Neural progenitor cell (in vitro differentiated cells): ENCODE data around the gene TM9SF4. TPM values are rescaled to one million over a fixed set of nuclear protein-coding genes. Genes with fewer than 3 reads are reported as not detected.

Experiments
- DNase-seq: peaks from one replicate; pipeline ENCODE4 v3.0.0-alpha.2; 2016; ENCODE audit warnings: low spot score
- H2AFZ ChIP-seq: fragments of 200-600 bp; sonication (generic); replicated peaks from 2 replicates; pipeline ENCODE4 v1.6.1; 2016; ENCODE audit warnings: antibody characterized with exemption
- H3F3A ChIP-seq: fragments of 200-600 bp; sonication (generic); 2 replicates; pipeline ENCODE4 v1.6.1; 2016; ENCODE audit warnings: antibody characterized with exemption, low read depth
- H3K27ac ChIP-seq: fragments of 200-600 bp; sonication (generic); 2 replicates; pipeline ENCODE4 v1.5.1; 2016; ENCODE audit warnings: mild to moderate bottlenecking
- H3K27me3 ChIP-seq: fragments of 200-600 bp; sonication (generic); 2 replicates; pipeline ENCODE4 v1.6.1; 2016; ENCODE audit warnings: mild to moderate bottlenecking, moderate library complexity
- H3K36me3 ChIP-seq: fragments of 200-600 bp; sonication (generic); 2 replicates; pipeline ENCODE4 v1.5.1; 2016
- H3K4me1 ChIP-seq: fragments of 200-600 bp; sonication (generic); 2 replicates; pipeline ENCODE4 v1.6.1; 2016; ENCODE audit warnings: mixed run types
- H3K4me2 ChIP-seq: fragments of 200-600 bp; sonication (generic); 2 replicates; pipeline ENCODE4 v1.6.1; 2016
- H3K4me3 ChIP-seq: fragments of 200-600 bp; sonication (generic); 2 replicates; pipeline ENCODE4 v1.5.1; 2016
- H3K79me2 ChIP-seq: fragments of 200-600 bp; sonication (generic); 2 replicates; pipeline ENCODE4 v1.6.1; 2016; ENCODE audit warnings: low read depth
- H3K9ac ChIP-seq: fragments of 200-600 bp; sonication (generic); 2 replicates; pipeline ENCODE4 v1.6.1; 2016
- H3K9me3 ChIP-seq: fragments of 200-600 bp; sonication (generic); 2 replicates; pipeline ENCODE4 v1.5.1; 2016; ENCODE audit warnings: low read depth
- H4K20me1 ChIP-seq: fragments of 200-600 bp; sonication (generic); 2 replicates; pipeline ENCODE4 v1.6.1; 2016; ENCODE audit warnings: low read depth
- H3K27ac Mint-ChIP-seq: 3 replicates; pipeline ENCODE4 v1.8.0; 2021; ENCODE audit warnings: mixed read lengths
- H3K27me3 Mint-ChIP-seq: 2 replicates; pipeline ENCODE4 v1.8.0; 2022; ENCODE audit warnings: low read depth, mild to moderate bottlenecking, inconsistent platforms, moderate library complexity, mixed read lengths; ENCODE audit not compliant: insufficient read depth
- H3K36me3 Mint-ChIP-seq: 3 replicates; pipeline ENCODE4 v1.8.0; 2021; ENCODE audit warnings: mixed read lengths
- H3K4me1 Mint-ChIP-seq: 3 replicates; pipeline ENCODE4 v1.8.0; 2021; ENCODE audit warnings: mixed read lengths
- H3K4me3 Mint-ChIP-seq: 3 replicates; pipeline ENCODE4 v1.8.0; 2021; ENCODE audit warnings: mild to moderate bottlenecking, moderate library complexity, mixed read lengths
- H3K9me3 Mint-ChIP-seq: 3 replicates; pipeline ENCODE4 v1.8.0; 2020; ENCODE audit warnings: mixed read lengths
- EZH2 ChIP-seq: fragments of 200-600 bp; sonication (generic); IDR thresholded peaks from 2 replicates; pipeline ENCODE4 v1.6.1; 2017; ENCODE audit warnings: antibody characterized with exemption, mild to moderate bottlenecking, moderate library complexity
- EZH2phosphoT487 ChIP-seq: fragments of 200-600 bp; sonication (generic); IDR thresholded peaks from 2 replicates; pipeline ENCODE4 v1.6.1; 2017; ENCODE audit warnings: antibody characterized with exemption
- total RNA-seq: library from RNA; depleted of rRNA; stranded (reverse); fragments of >200 nt; gene quantifications from 2 replicates; pipeline ENCODE4 v1.2.3, GENCODE V29; 2015; ENCODE audit warnings: low replicate concordance
- TF ChIP-seq, protein P1 (sequence below): fragments of 200-600 bp; sonication (generic); IDR thresholded peaks from 2 replicates; pipeline ENCODE4 v1.5.1; 2017; ENCODE audit warnings: antibody characterized with exemption, mild to moderate bottlenecking

TM9SF4 gene
- total RNA-seq, 1 donor from 2014 or later: 27.9 TPM

DNA sequence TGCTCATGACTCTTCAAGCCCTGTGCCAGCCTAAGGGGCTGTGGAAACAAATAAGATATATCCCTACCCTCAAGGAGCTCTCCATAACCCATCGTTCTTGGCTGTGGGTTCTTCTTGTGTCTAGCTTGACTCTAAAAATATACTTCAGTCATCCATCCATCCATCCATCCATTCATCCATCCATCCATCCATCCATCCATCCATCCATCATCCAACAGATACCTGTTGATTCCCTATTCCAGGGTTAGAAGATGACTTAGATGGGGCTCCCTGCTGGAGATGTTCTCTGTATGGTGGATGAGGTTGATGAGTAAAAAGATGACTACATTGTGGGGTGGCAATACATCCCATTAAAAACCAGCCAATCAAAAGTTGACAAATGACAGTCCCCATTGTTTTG, 34.0 kb upstream of the TM9SF4 start:
- Histone ChIP-seq H3F3A (peaks cover under 1% of the 10 kb centered on the region), H2AFZ (no peak overlapping the region), H3K79me2 (no peaks in the 10 kb centered on the region), H3K4me3 (no peak overlapping the region), H3K9ac (no peak overlapping the region), H4K20me1 (no peaks in the 10 kb centered on the region), H3K27me3 (no peaks in the 10 kb centered on the region), H3K4me1 (peaks cover 13% of the 10 kb centered on the region), H3K36me3 (no peaks in the 10 kb centered on the region), H3K27ac (no peak overlapping the region), H3K9me3 (no peaks in the 10 kb centered on the region), H3K4me2 (no peak overlapping the region)
- no peak overlapping the region for H3K4me3 Mint-ChIP-seq
- no peak for DNase-seq
- no peak overlapping the region for H3K27ac Mint-ChIP-seq
- H3K9me3 Mint-ChIP-seq: no peaks in the 10 kb centered on the region
- no peaks in the 10 kb centered on the region for H3K36me3 Mint-ChIP-seq
- peaks cover 2% of the 10 kb centered on the region for H3K27me3 Mint-ChIP-seq
- no peak for TF ChIP-seq EZH2
- TF ChIP-seq, protein P1, sequence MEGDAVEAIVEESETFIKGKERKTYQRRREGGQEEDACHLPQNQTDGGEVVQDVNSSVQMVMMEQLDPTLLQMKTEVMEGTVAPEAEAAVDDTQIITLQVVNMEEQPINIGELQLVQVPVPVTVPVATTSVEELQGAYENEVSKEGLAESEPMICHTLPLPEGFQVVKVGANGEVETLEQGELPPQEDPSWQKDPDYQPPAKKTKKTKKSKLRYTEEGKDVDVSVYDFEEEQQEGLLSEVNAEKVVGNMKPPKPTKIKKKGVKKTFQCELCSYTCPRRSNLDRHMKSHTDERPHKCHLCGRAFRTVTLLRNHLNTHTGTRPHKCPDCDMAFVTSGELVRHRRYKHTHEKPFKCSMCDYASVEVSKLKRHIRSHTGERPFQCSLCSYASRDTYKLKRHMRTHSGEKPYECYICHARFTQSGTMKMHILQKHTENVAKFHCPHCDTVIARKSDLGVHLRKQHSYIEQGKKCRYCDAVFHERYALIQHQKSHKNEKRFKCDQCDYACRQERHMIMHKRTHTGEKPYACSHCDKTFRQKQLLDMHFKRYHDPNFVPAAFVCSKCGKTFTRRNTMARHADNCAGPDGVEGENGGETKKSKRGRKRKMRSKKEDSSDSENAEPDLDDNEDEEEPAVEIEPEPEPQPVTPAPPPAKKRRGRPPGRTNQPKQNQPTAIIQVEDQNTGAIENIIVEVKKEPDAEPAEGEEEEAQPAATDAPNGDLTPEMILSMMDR: no peak
- no peak for TF ChIP-seq EZH2phosphoT487
- H3K4me1 Mint-ChIP-seq: peaks cover 10% of the 10 kb centered on the region

DNA sequence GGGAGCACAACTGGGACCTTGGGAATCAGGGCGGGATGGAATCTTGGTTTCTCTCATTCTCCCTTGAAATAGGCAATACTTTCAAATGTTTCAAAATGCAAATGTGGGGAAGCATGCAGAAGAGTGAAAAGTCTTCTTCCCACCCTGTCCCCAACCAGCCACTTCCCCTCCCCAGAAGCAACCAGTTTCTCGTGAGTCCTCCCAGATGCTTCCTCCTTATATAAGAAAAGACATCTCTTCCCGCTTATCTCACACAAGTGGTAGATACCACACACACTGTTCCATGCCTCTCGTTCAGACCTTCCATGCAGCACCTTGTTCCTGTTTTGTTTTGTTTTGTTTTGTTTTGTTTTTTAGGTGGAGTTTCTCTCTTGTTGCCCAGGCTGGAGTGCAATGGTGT, 32.3 kb upstream of the TM9SF4 start:
- H3K36me3 Mint-ChIP-seq: no peaks in the 10 kb centered on the region
- no peaks in the 10 kb centered on the region for H3K27me3 ChIP-seq
- no peak overlapping the region for H3K27ac ChIP-seq
- H3K36me3 ChIP-seq: no peaks in the 10 kb centered on the region
- peaks cover 12% of the 10 kb centered on the region for H3K4me1 Mint-ChIP-seq
- H3K4me2 ChIP-seq: no peak overlapping the region
- no peak overlapping the region for H3K4me3 ChIP-seq
- H3K79me2 ChIP-seq: no peaks in the 10 kb centered on the region
- no peak for TF ChIP-seq EZH2
- no peaks in the 10 kb centered on the region for H4K20me1 ChIP-seq
- H3K27me3 Mint-ChIP-seq: no peaks in the 10 kb centered on the region
- no peak for DNase-seq
- no peaks in the 10 kb centered on the region for H3K9me3 ChIP-seq
- no peaks in the 10 kb centered on the region for H3K9me3 Mint-ChIP-seq
- H3K4me3 Mint-ChIP-seq: no peak overlapping the region
- H3F3A ChIP-seq: no peaks in the 10 kb centered on the region
- H3K4me1 ChIP-seq: peaks cover 10% of the 10 kb centered on the region
- no peak overlapping the region for H3K27ac Mint-ChIP-seq
- no peak overlapping the region for H2AFZ ChIP-seq
- no peak overlapping the region for H3K9ac ChIP-seq

DNA sequence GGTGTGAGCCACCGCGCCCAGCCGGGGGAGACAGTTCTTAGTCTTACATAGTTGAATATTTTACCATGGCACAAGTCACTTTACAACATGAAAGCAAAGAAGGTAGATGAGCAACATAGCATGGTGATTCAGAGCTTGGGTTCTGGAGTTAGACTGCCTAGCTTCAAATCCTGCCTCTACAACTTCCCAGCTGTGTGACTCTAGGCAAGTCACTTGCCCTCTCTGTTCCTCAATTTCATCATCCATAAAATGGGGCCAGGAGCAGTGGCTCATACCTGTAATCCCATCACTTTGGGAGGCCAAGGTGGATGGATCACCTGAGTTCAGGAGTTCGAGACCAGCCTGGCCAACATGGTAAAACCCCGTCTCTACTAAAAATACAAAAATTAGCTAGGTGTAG, 31.2 kb upstream of the TM9SF4 start:
- Mint-ChIP-seq H3K36me3 (no peaks in the 10 kb centered on the region), H3K4me3 (no peak overlapping the region), H3K9me3 (peaks cover under 1% of the 10 kb centered on the region), H3K27me3 (no peaks in the 10 kb centered on the region), H3K27ac (no peak overlapping the region), H3K4me1 (peaks cover 6% of the 10 kb centered on the region)
- Histone ChIP-seq H2AFZ (no peak overlapping the region), H3K36me3 (no peaks in the 10 kb centered on the region), H3K9ac (no peak overlapping the region), H4K20me1 (no peaks in the 10 kb centered on the region), H3K27ac (no peak overlapping the region), H3K4me2 (no peak overlapping the region), H3K79me2 (no peaks in the 10 kb centered on the region), H3K9me3 (no peaks in the 10 kb centered on the region), H3K4me3 (no peak overlapping the region), H3K27me3 (no peaks in the 10 kb centered on the region), H3F3A (no peaks in the 10 kb centered on the region), H3K4me1 (peaks cover 5% of the 10 kb centered on the region)
- no peak for TF ChIP-seq EZH2
- TF ChIP-seq, protein P1: no peak
- TF ChIP-seq EZH2phosphoT487: no peak
- no peak for DNase-seq

DNA sequence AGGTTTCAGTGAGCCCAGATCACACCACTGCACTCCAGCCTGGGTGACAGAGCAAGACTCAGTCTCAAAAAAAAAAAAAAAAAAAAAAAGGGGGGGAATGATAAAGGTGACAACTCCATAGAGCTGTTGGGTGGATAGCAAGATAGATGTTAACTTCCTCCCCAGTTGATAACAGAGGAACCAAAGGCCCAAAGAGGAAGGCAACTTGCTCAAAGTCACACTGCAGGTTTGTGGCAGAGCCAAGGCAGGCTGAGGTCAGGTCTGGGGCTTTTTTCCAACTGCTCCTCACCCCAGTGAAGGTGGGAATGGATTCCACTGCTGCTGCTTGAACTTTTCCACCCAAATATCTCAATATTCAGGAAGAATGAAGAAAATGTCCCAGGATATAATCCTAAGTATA, 30.7 kb upstream of the TM9SF4 start:
- no peak overlapping the region for H3K4me2 ChIP-seq
- H3K27ac ChIP-seq: no peak overlapping the region
- H3K79me2 ChIP-seq: no peaks in the 10 kb centered on the region
- no peaks in the 10 kb centered on the region for H3K36me3 ChIP-seq
- H3K4me1 Mint-ChIP-seq: peaks cover 6% of the 10 kb centered on the region
- H3K4me3 Mint-ChIP-seq: no peak overlapping the region
- H3K9me3 ChIP-seq: no peaks in the 10 kb centered on the region
- no peak for DNase-seq
- peaks cover 3% of the 10 kb centered on the region for H3K9me3 Mint-ChIP-seq
- H4K20me1 ChIP-seq: no peaks in the 10 kb centered on the region
- TF ChIP-seq, protein P1: no peak
- no peak for TF ChIP-seq EZH2
- no peak for TF ChIP-seq EZH2phosphoT487
- H2AFZ ChIP-seq: no peak overlapping the region
- no peak overlapping the region for H3K9ac ChIP-seq
- no peaks in the 10 kb centered on the region for H3K36me3 Mint-ChIP-seq
- H3F3A ChIP-seq: no peaks in the 10 kb centered on the region
- no peaks in the 10 kb centered on the region for H3K27me3 ChIP-seq
- H3K27me3 Mint-ChIP-seq: no peaks in the 10 kb centered on the region
- H3K4me1 ChIP-seq: peaks cover 5% of the 10 kb centered on the region
- H3K4me3 ChIP-seq: no peak overlapping the region
- H3K27ac Mint-ChIP-seq: no peak overlapping the region
